ENCODE measurements around the gene SBF1. TPM values are rescaled to one million over a fixed set of nuclear protein-coding genes. Genes with fewer than 3 reads are reported as not detected.

Gene SBF1
- polyA plus RNA-seq, 1 of the 3 experiments (the other 2 are of a cell fraction): 29.1 TPM

- H3K36me3 ChIP-seq (replicated peaks in 1 of 2; ENCODE audit: control insufficient read depth in 1 of 2, insufficient read depth in 2 of 2, low read length in 1 of 2): peaks cover 0 to 86% of the 10 kb centered on the region in 2 experiments
- H3K9me2 ChIP-seq: no peaks in the 10 kb centered on the region
- ChIA-PET POLR2A (no interaction called here), CTCF (no interaction called here)
- no peak overlapping the region for H3K4me2 ChIP-seq
- TF ChIP-seq MXI1 (IDR thresholded peaks at IDR 0.05; ENCODE audit: low read depth, low read length): no peak
- TF ChIP-seq SMC3 (IDR thresholded peaks at IDR 0.05; ENCODE audit: low read depth, low read length): no peak
- TF ChIP-seq TCF12 (IDR thresholded peaks at IDR 0.05): no peak
- no peak for TF ChIP-seq EP300 (IDR thresholded peaks at IDR 0.05; ENCODE audit: borderline replicate concordance in 1 of 2, low read depth in 1 of 2, low read length in 1 of 2)
- TF ChIP-seq MEF2A (IDR thresholded peaks at IDR 0.05; ENCODE audit: borderline replicate concordance, low read depth): no peak
- no peak for TF ChIP-seq POLR2AphosphoS5 (IDR thresholded peaks at IDR 0.05; ENCODE audit: low read depth, low read length)
- TF ChIP-seq IRF3 (IDR thresholded peaks at IDR 0.05; ENCODE audit: low read depth, low read length): no peak
- H4K20me1 ChIP-seq (ENCODE audit: insufficient read depth): no peaks in the 10 kb centered on the region
- DNase-seq: no peak
- H3K9ac ChIP-seq: no peak overlapping the region
- no peak overlapping the region for H3K4me3 ChIP-seq (ENCODE audit: low read depth in 2 of 2, low read length in 1 of 2)
- H3K27ac ChIP-seq (ENCODE audit: low read depth in 2 of 2, low read length in 1 of 2): no peak overlapping the region
- 100% methylated on average over 8 of the region's 26 CpGs for WGBS (ENCODE audit: low lambda C conversion rate)
- no peak overlapping the region for H2AFZ ChIP-seq (ENCODE audit: low read depth)
- H3K27me3 ChIP-seq (ENCODE audit: insufficient read depth): no peaks in the 10 kb centered on the region
- H3K4me1 ChIP-seq (ENCODE audit: control insufficient read depth in 1 of 2, insufficient read depth in 2 of 2, low read depth in 1 of 2, low read length in 1 of 2): no peaks in the 10 kb centered on the region
- no peaks in the 10 kb centered on the region for H3K9me3 ChIP-seq
- no peaks in the 10 kb centered on the region for H3F3A ChIP-seq (replicated peaks; ENCODE audit: insufficient read depth)
- no peaks in the 10 kb centered on the region for H3K79me2 ChIP-seq (ENCODE audit: insufficient read depth)
Measured at GRCh38 chr22:50461536-50461935, 13.3 kb downstream of the SBF1 start.

- Histone ChIP-seq H3K27me3 (ENCODE audit: insufficient read depth) (no peaks in the 10 kb centered on the region), H3K4me2 (no peak overlapping the region), H3F3A (replicated peaks; ENCODE audit: insufficient read depth) (no peaks in the 10 kb centered on the region), H4K20me1 (ENCODE audit: insufficient read depth) (no peaks in the 10 kb centered on the region), H3K36me3 (replicated peaks in 1 of 2; ENCODE audit: control insufficient read depth in 1 of 2, insufficient read depth in 2 of 2, low read length in 1 of 2) (peaks cover 0 to 82% of the 10 kb centered on the region in 2 experiments), H3K79me2 (ENCODE audit: insufficient read depth) (no peaks in the 10 kb centered on the region), H2AFZ (ENCODE audit: low read depth) (no peak overlapping the region), H3K9me2 (no peaks in the 10 kb centered on the region), H3K4me1 (ENCODE audit: control insufficient read depth in 1 of 2, insufficient read depth in 2 of 2, low read depth in 1 of 2, low read length in 1 of 2) (no peaks in the 10 kb centered on the region), H3K9ac (no peak overlapping the region), H3K9me3 (no peaks in the 10 kb centered on the region), H3K27ac (ENCODE audit: low read depth in 2 of 2, low read length in 1 of 2) (no peak overlapping the region), H3K4me3 (ENCODE audit: low read depth in 2 of 2, low read length in 1 of 2) (no peak overlapping the region)
- WGBS (ENCODE audit: low lambda C conversion rate): 95% methylated on average over 7 of the region's 17 CpGs
- CTCF ChIA-PET: interaction anchor here (1.1 kb wide), 1 partner anchor 69 kb away, joined by 3 read pairs; no protein-coding TSS in a partner anchor
- POLR2A ChIA-PET: no interaction called here
- DNase-seq: no peak
- TF ChIP-seq USF2 (IDR thresholded peaks at IDR 0.05; ENCODE audit: borderline replicate concordance, low read depth, low read length) (no peak), NRF1 (IDR thresholded peaks at IDR 0.05; ENCODE audit: low read depth, low read length) (no peak), MEF2A (IDR thresholded peaks at IDR 0.05; ENCODE audit: borderline replicate concordance, low read depth) (no peak), MXI1 (IDR thresholded peaks at IDR 0.05; ENCODE audit: low read depth, low read length) (no peak), MAX (IDR thresholded peaks at IDR 0.05; ENCODE audit: low read depth) (no peak), POLR2AphosphoS5 (IDR thresholded peaks at IDR 0.05; ENCODE audit: low read depth, low read length) (no peak)
Measured at GRCh38 chr22:50460938-50461337, 13.9 kb downstream of the SBF1 start.

All from SK-N-SH (cell line).